Uterus (tissue), 2 donors: ENCODE results near the gene FAM53B.

Experiments used
- CTCF ChIP-seq, 4 experiments: fragments of 200-600 bp in 2 of 4; fragments of 450-650 bp in 2 of 4; sonication (generic) in 2 of 4; IDR thresholded peaks; one replicate each; pipeline ENCODE4 v1.5.1; 2016 to 2019; ENCODE audit warnings: antibody characterized with exemption in 4 of 4, mild to moderate bottlenecking in 2 of 4, moderate library complexity in 1 of 4
- POLR2A ChIP-seq, 2 donors: fragments of 450-650 bp; IDR thresholded peaks; one replicate each; pipeline ENCODE4 v1.6.1; 2016; ENCODE audit warnings: antibody characterized with exemption in 2 of 2, mild to moderate bottlenecking in 1 of 2, moderate library complexity in 1 of 2

DNA sequence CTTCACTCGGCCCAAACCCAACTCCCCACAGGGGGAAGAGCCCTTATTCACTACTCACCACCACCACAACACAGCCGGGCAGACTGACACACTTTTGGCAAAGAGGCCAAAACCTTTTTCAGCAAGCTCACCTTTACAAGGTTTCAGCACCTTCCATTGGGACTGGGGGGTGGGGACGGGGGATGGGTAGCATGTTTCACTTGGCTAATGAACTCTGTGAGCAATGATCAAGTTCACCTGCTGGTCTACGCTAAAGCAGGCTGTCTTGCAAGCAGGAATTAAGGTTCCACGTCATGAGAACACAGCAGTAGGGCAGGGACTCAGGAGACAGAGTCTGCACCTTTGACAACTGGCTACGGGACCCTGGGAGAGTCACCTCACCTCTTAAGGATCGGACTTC, 7.0 kb downstream of the FAM53B start:
- TF ChIP-seq CTCF (IDR thresholded peaks at IDR 0.05) (no peak), POLR2A (IDR thresholded peaks at IDR 0.05) (no peak)
